HG03457 (cell line): ENCODE data around the gene CTNNBL1.
A peak's percentile ranks its signal among the peaks of the same experiment; 100 is the strongest.
"Not testable (repeated sequence)": the region's sequence is repeated elsewhere in the genome, so short reads cannot be mapped to it uniquely, and the experiment has no call there.

Source experiments
- ATAC-seq: cut with Tn5 transposase; IDR thresholded peaks from one replicate; pipeline ENCODE4 v1.9.1; 2021; ENCODE audit warnings: moderate number of reproducible peaks; ENCODE audit not compliant: unreplicated experiment

CTNNBL1 gene, protein sequence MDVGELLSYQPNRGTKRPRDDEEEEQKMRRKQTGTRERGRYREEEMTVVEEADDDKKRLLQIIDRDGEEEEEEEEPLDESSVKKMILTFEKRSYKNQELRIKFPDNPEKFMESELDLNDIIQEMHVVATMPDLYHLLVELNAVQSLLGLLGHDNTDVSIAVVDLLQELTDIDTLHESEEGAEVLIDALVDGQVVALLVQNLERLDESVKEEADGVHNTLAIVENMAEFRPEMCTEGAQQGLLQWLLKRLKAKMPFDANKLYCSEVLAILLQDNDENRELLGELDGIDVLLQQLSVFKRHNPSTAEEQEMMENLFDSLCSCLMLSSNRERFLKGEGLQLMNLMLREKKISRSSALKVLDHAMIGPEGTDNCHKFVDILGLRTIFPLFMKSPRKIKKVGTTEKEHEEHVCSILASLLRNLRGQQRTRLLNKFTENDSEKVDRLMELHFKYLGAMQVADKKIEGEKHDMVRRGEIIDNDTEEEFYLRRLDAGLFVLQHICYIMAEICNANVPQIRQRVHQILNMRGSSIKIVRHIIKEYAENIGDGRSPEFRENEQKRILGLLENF

GRCh38 chr20:37693635-37694626 lies at the start of gene CTNNBL1:
CTNNBL1 (plus strand) TSS chr20:37694030; CDS start chr20:37694123, 93 bp downstream.
- ATAC-seq, result peak; percentile 76

DNA sequence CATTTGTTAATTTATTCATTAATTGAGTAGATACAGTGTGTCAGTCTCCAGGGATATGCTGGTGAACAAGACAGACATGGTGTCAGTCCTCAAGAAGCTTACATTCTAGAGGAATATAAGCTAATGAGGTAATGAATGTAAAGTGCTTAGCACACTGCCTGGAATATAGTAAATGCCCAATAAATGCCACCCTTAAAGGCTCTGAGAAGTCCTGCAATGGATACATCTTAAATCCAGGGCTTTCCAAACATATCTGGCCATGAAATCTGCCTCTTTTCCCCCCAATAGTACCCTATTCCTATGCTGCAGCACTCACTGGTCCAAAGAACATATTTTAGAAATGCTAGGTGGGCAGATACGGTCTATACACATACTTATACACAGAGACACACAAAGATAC lies 49.2 kb upstream of the CTNNBL1 start:
- no peak for ATAC-seq

DNA sequence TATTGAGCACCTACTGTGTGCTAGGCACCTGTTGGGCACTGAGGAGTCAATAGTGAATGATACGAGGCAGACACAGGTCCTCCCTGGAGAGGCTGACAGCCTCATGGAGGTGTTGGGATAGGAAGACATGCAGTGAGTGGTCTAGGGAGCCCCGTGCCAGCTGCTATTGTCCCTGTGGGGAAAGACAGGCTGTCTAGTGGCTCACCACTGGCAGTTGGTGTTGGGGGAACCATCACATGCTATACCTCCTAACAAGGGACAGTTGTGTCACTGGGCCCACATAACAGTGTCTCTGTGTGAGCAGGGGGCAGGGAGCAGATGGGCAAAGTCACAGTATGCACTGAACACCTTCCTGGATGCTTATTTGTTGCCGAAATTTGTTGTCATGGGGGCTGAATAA lies 45.9 kb upstream of the CTNNBL1 start:
- ATAC-seq, result no peak

- no peak for ATAC-seq
These were observed 44.8 kb upstream of the CTNNBL1 start for GRCh38 chr20:37649017-37649416.

DNA sequence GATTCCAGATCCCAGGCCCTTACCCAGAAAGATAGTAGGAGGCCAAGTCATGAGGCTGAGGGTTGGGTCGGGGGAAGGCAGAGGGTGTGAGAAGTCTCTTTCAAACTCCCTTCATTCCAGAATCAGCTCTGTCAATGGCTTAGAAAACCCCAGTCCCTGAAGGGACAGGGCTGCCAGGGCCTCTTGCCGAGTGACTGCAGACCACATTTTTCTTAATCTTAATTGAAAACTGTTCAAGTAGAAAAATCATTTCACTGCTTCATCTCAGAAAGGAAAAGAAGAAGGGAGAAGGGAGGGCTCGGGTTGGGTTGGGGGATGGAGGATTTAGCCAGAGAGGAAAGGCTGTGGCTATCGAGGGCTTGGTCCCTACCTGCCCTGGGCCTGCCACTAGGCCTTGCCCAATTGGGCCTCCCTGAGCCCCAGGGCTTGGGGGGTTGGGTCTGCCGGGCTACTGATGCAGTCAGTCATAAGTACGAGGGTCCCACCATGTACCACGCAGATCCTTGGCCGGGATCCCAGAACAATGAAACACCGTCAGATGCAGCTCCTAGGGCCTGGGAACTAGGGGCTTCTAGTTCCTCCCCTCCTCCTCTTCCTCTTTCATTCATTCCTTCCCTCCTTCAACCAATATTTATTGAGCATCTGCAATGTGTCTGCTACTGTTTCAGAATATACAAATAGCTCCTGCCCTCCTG lies 44.0 kb upstream of the CTNNBL1 start:
- ATAC-seq, result no peak

DNA sequence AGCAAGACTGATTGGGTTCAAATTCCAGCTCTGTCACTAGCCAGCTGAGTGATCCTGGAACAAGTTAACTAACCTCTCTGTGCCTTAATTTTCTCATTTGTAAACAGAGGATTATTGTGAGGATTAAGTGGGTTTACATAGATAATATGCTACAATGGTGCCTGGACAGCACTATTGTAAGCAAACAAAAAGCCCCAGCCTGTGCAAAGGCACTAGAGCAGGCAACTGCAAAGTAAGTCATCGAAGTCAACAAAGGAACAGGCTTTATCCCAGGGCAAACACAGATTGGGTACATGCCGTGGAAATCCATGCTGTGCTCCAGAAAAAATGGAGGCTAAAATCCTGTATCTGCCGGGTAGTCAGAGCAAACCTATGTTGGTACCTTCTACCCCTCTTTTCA lies 43.2 kb upstream of the CTNNBL1 start:
- ATAC-seq, result no peak

DNA sequence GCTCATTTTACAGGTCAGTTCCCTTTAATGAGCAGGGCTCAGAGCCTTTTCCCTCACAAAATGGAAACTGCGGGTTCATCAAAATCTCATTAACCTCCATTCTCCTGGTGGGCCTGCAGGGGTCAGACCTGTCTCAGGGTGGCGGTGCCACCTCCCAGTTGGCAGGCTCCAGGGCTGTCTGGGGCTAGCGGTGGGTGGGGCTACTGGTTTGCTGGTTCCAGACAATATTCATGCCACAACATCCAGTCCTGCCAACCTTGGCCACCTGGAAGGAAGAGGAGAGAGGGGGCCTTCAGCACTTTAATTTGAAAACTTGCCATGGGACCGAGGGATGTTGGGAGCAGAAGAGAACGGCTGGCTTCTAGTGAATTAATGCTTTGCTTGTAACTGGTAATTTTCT lies 41.9 kb upstream of the CTNNBL1 start:
- ATAC-seq, result no peak

- ATAC-seq, result no peak
These were observed 36.9 kb upstream of the CTNNBL1 start for GRCh38 chr20:37656945-37657344.

- no peak for ATAC-seq
These were observed 35.7 kb upstream of the CTNNBL1 start for GRCh38 chr20:37657924-37658804.

DNA sequence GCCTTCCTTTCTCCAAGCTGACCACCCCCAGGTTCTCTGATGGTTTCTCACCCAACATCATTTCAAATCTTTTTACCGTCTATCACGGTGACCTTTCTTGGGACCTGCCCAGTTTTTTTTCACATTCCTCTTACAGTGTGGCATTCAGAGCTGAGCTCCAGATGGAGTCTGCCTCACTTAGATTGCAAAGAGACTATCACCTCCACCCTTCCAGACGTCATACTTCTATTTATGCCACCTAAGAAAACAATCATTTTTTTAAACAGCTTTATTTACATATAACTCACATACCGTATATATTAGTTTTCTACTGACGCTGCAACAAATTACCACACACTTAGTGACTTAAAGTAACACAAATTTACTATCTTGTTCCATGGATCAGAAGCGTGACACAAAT lies 32.3 kb upstream of the CTNNBL1 start:
- ATAC-seq, result no peak

DNA sequence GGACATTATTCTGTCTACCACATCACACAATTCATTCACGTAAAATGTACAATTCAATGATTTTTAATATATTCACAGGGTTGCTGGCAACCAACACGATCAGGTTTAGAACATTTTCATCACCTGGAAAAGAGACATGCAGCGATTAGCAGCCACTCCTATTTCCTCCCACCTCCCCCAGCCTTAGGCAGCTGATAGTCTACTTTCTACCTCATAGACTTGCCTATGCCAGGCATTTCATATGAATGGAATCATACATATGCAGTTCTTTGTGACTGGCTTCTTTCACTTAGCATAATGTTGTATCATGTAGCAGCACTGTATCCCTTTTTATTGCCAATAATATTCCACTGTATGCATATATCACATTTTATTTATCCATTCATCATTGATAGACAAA lies 31.5 kb upstream of the CTNNBL1 start:
- no peak for ATAC-seq

DNA sequence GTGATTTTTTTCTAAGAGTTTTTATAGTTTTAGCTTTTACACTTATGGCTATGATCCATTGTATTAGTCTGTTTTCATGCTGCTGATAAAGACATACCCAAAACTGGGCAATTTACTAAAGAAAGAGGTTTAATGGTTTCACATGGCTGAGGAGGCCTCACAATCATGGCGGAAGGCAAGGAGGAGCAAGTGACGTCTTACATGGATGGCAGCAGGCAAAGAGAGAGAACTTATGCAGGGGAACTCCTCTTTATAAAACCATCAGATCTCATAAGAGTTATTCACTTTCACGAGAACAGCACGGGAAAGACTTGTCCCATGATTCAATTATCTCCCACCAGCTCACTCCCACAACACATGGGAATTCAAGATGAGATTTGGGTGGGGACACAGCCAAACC lies 29.2 kb upstream of the CTNNBL1 start:
- not testable (repeated sequence) for ATAC-seq

DNA sequence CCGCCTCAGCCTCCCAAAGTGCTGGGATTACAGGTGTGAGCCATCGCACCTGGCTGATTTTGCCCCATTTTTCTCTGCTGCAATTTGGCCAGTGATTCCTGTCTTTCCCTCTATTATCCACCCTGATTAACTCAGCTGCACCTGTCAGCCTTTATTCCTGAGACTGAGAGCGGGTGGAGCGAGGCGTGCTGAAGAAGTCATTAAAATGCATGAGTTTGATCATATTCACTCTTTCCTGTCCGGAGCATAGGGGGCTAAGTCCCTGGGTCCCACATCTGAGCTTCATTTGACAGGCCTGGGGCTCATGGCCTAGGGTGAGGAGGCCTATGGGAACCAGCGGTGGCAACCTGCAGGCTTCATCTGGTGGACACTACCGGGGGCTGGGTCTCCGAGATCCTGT lies 25.7 kb upstream of the CTNNBL1 start:
- no peak for ATAC-seq

- no peak for ATAC-seq
These were observed 24.6 kb upstream of the CTNNBL1 start for GRCh38 chr20:37669062-37669772.

- no peak for ATAC-seq
These were observed 24.0 kb upstream of the CTNNBL1 start for GRCh38 chr20:37669773-37670236.

GRCh38 chr20:37670351-37670791 lies 23.5 kb upstream of the CTNNBL1 start:
- ATAC-seq, result no peak

DNA sequence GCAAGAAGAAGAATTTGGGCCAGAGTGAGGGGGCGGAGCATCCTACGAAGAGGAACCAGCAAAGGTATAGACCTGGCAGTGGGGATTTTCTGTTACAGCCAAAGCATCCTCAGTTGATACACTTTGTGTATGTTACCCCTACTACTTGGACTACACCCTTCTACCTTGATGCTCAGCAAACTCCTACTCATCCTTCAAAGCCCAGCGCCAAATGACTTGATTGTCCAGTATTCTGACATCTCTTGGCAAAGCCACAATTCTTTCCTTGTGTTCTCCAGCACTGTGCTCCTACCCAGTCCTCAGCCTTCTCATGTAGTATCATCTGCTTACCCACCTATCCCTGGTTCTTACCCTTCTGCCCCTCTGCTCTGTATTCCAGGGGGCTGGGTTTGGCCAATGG lies 21.7 kb upstream of the CTNNBL1 start:
- no peak for ATAC-seq

DNA sequence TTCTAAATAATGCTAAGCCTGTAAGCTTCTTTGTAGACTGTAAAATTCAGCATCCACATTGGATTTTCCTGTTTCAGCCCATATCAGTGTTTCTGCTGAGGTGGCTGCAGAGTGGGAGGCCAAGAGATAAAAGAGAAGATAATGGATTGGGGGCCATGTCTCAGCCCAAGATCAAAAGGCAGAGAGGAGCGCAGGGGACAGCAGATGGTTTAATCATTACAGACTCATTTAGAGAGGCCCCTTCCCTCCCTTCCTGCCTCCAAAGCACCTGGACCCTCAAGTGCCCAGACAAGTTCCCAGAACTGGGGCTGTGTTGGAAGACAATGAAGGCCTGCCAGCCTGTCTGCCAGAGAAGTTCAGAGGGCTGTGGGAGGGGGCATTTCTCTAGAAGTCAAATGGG lies 20.4 kb upstream of the CTNNBL1 start:
- ATAC-seq, result no peak

GRCh38 chr20:37676440-37676839 lies 17.4 kb upstream of the CTNNBL1 start:
- no peak for ATAC-seq
